K562 (cell line): ENCODE data around the gene DNAJB1.

Source experiments
- ATF7 ChIP-seq: fragments of 450-650 bp; IDR thresholded peaks from 2 replicates; pipeline ENCODE4 v1.7.1; 2014; ENCODE audit warnings: mild to moderate bottlenecking, moderate library complexity
- FOXA1 ChIP-seq: fragments of 450-650 bp; IDR thresholded peaks from 2 replicates; pipeline ENCODE4 v1.6.1; 2016; ENCODE audit warnings: mild to moderate bottlenecking, borderline replicate concordance
- POLR2A ChIP-seq: fragments of 450-650 bp; conservative IDR thresholded peaks from 2 replicates; pipeline ENCODE4 v1.6.1; 2016
- U2AF1 ChIP-seq: fragments of 200-400 bp; formaldehyde crosslinking; optimal IDR thresholded peaks from 2 replicates; pipeline ENCODE3; 2017; ENCODE audit warnings: mild to moderate bottlenecking, low read depth, low read length, moderate library complexity
- TF ChIP-seq, protein P1 (sequence below), 2 experiments: fragments of 450-650 bp; formaldehyde crosslinking in 1 of 2; IDR thresholded peaks; 2 replicates each; pipeline versions ENCODE4 v1.4.0 to v1.6.1; 2014 to 2020; ENCODE audit warnings: mild to moderate bottlenecking in 2 of 2, borderline replicate concordance in 1 of 2, low read depth in 1 of 2

DNA sequence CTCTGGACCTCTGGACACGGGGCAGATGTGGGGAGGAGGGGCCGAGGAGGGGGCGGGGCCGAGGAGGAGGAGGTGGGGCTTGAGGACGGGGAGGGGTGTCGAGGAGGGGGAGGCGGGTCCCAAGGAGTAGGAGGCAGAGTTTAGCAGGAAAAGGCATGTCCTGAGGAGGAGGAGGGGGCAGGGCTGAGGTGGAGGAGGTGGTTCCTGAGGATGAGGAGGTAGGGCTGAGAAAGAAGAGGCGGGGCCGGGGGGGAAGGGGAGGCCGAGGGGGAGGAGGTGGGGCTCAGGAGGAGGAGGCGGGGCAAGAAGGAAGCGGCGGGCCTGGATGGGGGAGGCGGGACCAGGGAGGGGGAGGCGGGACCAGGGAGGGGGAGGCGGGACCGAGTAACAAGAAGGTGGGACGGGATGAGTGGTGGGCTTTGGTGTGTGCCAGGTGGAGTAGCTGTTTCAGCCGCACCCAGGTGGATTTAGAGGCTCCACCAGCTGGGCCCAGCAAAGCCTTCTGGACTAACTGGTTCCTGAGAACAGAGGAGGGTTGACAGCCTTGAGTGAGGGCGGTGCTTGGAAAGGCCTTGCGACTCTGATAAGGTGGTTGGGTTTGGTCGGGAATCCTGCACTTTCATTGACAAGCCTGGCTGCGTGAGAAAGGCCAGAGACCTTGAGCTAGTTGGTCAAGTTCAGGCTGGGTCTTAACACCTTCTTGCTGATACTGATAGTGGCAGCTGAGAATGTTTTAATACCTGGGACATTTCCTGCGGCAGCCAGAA, 18.9 kb upstream of the DNAJB1 start:
- TF ChIP-seq ATF7 (0 out of 2 replicates have a peak, but pooled peaks have one; percentile 33), U2AF1 (no peak), FOXA1 (no peak), POLR2A (peak; percentile 46; the same call in 1 of the 2 replicates)
- TF ChIP-seq, protein P1, sequence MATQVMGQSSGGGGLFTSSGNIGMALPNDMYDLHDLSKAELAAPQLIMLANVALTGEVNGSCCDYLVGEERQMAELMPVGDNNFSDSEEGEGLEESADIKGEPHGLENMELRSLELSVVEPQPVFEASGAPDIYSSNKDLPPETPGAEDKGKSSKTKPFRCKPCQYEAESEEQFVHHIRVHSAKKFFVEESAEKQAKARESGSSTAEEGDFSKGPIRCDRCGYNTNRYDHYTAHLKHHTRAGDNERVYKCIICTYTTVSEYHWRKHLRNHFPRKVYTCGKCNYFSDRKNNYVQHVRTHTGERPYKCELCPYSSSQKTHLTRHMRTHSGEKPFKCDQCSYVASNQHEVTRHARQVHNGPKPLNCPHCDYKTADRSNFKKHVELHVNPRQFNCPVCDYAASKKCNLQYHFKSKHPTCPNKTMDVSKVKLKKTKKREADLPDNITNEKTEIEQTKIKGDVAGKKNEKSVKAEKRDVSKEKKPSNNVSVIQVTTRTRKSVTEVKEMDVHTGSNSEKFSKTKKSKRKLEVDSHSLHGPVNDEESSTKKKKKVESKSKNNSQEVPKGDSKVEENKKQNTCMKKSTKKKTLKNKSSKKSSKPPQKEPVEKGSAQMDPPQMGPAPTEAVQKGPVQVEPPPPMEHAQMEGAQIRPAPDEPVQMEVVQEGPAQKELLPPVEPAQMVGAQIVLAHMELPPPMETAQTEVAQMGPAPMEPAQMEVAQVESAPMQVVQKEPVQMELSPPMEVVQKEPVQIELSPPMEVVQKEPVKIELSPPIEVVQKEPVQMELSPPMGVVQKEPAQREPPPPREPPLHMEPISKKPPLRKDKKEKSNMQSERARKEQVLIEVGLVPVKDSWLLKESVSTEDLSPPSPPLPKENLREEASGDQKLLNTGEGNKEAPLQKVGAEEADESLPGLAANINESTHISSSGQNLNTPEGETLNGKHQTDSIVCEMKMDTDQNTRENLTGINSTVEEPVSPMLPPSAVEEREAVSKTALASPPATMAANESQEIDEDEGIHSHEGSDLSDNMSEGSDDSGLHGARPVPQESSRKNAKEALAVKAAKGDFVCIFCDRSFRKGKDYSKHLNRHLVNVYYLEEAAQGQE (IDR thresholded peaks at IDR 0.05; ENCODE audit: borderline replicate concordance) = no peak
- TF ChIP-seq, protein P1 (CRISPR knock-in tag; IDR thresholded peaks at IDR 0.05; ENCODE audit: low read depth) = no peak
